CD14-positive monocyte (primary cell): ENCODE results near the gene DMRTA2. TPM values are rescaled to one million over a fixed set of nuclear protein-coding genes. Genes with fewer than 3 reads are reported as not detected.

Experiments
- DNase-seq, 3 donors: peaks; one replicate each; pipeline ENCODE4 v3.0.0-alpha.2; 2011 to 2022
- H2AFZ ChIP-seq: 2 replicates; pipeline ENCODE4 v1.6.0; 2012; ENCODE audit warnings: mild to moderate bottlenecking, low read depth, low read length, inconsistent platforms; ENCODE audit not compliant: insufficient read depth, poor library complexity, severe bottlenecking
- H3K27ac ChIP-seq, 2 donors: 1 replicate in 1 of 2; 2 replicates in 1 of 2; pipeline ENCODE4 v1.5.1; 2012 to 2013; ENCODE audit warnings: low read length in 2 of 2, control low read depth in 1 of 2, inconsistent platforms in 1 of 2, low read depth in 1 of 2, mild to moderate bottlenecking in 1 of 2
- H3K27me3 ChIP-seq, 2 donors: one replicate each; pipeline versions ENCODE4 v1.6.0 to v1.6.1; 2011 to 2013; ENCODE audit warnings: low read length in 2 of 2; ENCODE audit not compliant: control insufficient read depth in 2 of 2, insufficient read depth in 2 of 2
- H3K36me3 ChIP-seq, 2 donors: replicated peaks in 1 of 2; 1 replicate in 1 of 2; 2 replicates in 1 of 2; pipeline versions ENCODE4 v1.5.1 to v1.6.1; 2012 to 2013; ENCODE audit warnings: low read length in 2 of 2, control low read depth in 1 of 2, inconsistent platforms in 1 of 2, mild to moderate bottlenecking in 1 of 2; ENCODE audit not compliant: insufficient read depth in 2 of 2, control insufficient read depth in 1 of 2
- H3K4me1 ChIP-seq, 2 donors: 1 replicate in 1 of 2; 2 replicates in 1 of 2; pipeline versions ENCODE4 v1.5.1 to v1.6.1; 2012 to 2013; ENCODE audit warnings: low read length in 2 of 2, control low read depth in 1 of 2, inconsistent platforms in 1 of 2, mild to moderate bottlenecking in 1 of 2, moderate library complexity in 1 of 2; ENCODE audit not compliant: insufficient read depth in 2 of 2, control insufficient read depth in 1 of 2
- H3K4me2 ChIP-seq: replicated peaks from 2 replicates; pipeline ENCODE3; 2012; ENCODE audit warnings: low read length, moderate library complexity, mild to moderate bottlenecking; ENCODE audit not compliant: poor library complexity, severe bottlenecking; ENCODE audit errors: extremely low read depth
- H3K4me3 ChIP-seq, 3 experiments: fragments of 200-600 bp in 1 of 3; sonication (generic) in 1 of 3; replicated peaks in 1 of 3; 1 replicate in 2 of 3; 2 replicates in 1 of 3; pipeline ENCODE4 v1.5.1; 2011 to 2013; ENCODE audit warnings: low read length in 3 of 3, mild to moderate bottlenecking in 3 of 3, control low read depth in 2 of 3, low read depth in 2 of 3, inconsistent platforms in 1 of 3, moderate library complexity in 1 of 3
- H3K79me2 ChIP-seq: 2 replicates; pipeline ENCODE4 v1.6.0; 2012; ENCODE audit warnings: mild to moderate bottlenecking, control low read depth, inconsistent platforms, low read length, moderate library complexity; ENCODE audit not compliant: insufficient read depth
- H3K9ac ChIP-seq: 2 replicates; pipeline ENCODE4 v1.6.0; 2017; ENCODE audit warnings: low read length, mild to moderate bottlenecking; ENCODE audit not compliant: insufficient read depth, poor library complexity, severe bottlenecking
- H3K9me3 ChIP-seq, 2 donors: replicated peaks in 1 of 2; 1 replicate in 1 of 2; 2 replicates in 1 of 2; pipeline versions ENCODE4 v1.5.1 to v1.6.1; 2012 to 2013; ENCODE audit warnings: low read length in 2 of 2, control low read depth in 1 of 2; ENCODE audit not compliant: control insufficient read depth in 1 of 2, insufficient read depth in 1 of 2
- H4K20me1 ChIP-seq: 2 replicates; pipeline ENCODE4 v1.6.0; 2012; ENCODE audit warnings: mild to moderate bottlenecking, low read length, control low read depth, moderate library complexity; ENCODE audit not compliant: insufficient read depth
- H3K27ac Mint-ChIP-seq, 7 donors: one replicate each; pipeline ENCODE4 v1.8.0; 2020; ENCODE audit warnings: mild to moderate bottlenecking in 7 of 7, mixed read lengths in 7 of 7, moderate library complexity in 6 of 7, inconsistent platforms in 2 of 7
- H3K27me3 Mint-ChIP-seq, 3 donors: one replicate each; pipeline ENCODE4 v1.8.0; 2021 to 2022; ENCODE audit warnings: low read depth in 3 of 3, mild to moderate bottlenecking in 3 of 3, mixed read lengths in 3 of 3, moderate library complexity in 3 of 3, inconsistent platforms in 1 of 3
- H3K36me3 Mint-ChIP-seq, 2 donors: one replicate each; pipeline ENCODE4 v1.8.0; 2020; ENCODE audit warnings: mixed read lengths in 2 of 2, inconsistent platforms in 1 of 2, mild to moderate bottlenecking in 1 of 2
- H3K4me1 Mint-ChIP-seq: one replicate; pipeline ENCODE4 v1.8.0; 2020; ENCODE audit warnings: mild to moderate bottlenecking, mixed read lengths
- H3K4me3 Mint-ChIP-seq, 2 donors: one replicate each; pipeline ENCODE4 v1.8.0; 2020; ENCODE audit warnings: mild to moderate bottlenecking in 2 of 2, mixed read lengths in 2 of 2, moderate library complexity in 1 of 2
- H3K9me3 Mint-ChIP-seq, 7 donors: one replicate each; pipeline ENCODE4 v1.8.0; 2020 to 2022; ENCODE audit warnings: mixed read lengths in 7 of 7, mild to moderate bottlenecking in 6 of 7, moderate library complexity in 6 of 7, inconsistent platforms in 2 of 7
- WGBS: methylation state at CpG from one replicate; pipeline ENCODE4 v1.1.5; 2013; ENCODE audit warnings: missing lambda C conversion rate; ENCODE audit not compliant: insufficient coverage; 5-methylcytosine and 5-hydroxymethylcytosine counted together
- intact Hi-C, 2 donors: fragments of 100-400 bp; cut with micrococcal nuclease; formaldehyde crosslinking; loops; one replicate each; pipeline versions ENCODE4 v1.15.0 to v1.15.1; 2023
- polyA plus RNA-seq, 3 donors: library from polyadenylated mRNA; depleted of rRNA in 1 of 3; unstranded in 2 of 3; stranded (reverse) in 1 of 3; fragments of 300-500 nt in 2 of 3; fragments of >200 nt in 1 of 3; fragmentation: Illumina TruSeq in 2 of 3; gene quantifications; 1 replicate in 2 of 3; 2 replicates in 1 of 3; pipeline ENCODE4 v1.2.3, GENCODE V29; 2012 to 2021
- TF ChIP-seq, protein P1 (sequence below): fragments of 200-600 bp; IDR thresholded peaks from one replicate; pipeline ENCODE4 v1.8.0; 2022; ENCODE audit warnings: antibody characterized with exemption, mild to moderate bottlenecking

Gene DMRTA2
- polyA plus RNA-seq, 3 donors: not detected

GRCh38 chr1:50447961-50448360 lies 24.7 kb upstream of the DMRTA2 start:
- Mint-ChIP-seq H3K4me1 (no peaks in the 10 kb centered on the region), H3K36me3 (peaks cover 21 to 23% of the 10 kb centered on the region in 2 donors), H3K4me3 (no peak overlapping the region)

GRCh38 chr1:50441183-50441582 lies 17.9 kb upstream of the DMRTA2 start:
- no peaks in the 10 kb centered on the region for H3K4me1 Mint-ChIP-seq
- Histone ChIP-seq H3K9me3 (no peaks in the 10 kb centered on the region), H3K4me3 (no peak overlapping the region), H3K27me3 (no peaks in the 10 kb centered on the region), H3K27ac (no peak overlapping the region), H4K20me1 (no peaks in the 10 kb centered on the region), H2AFZ (no peak overlapping the region), H3K79me2 (no peaks in the 10 kb centered on the region), H3K36me3 (peaks cover 21 to 46% of the 10 kb centered on the region in 2 donors), H3K4me1 (no peaks in the 10 kb centered on the region), H3K9ac (no peak overlapping the region), H3K4me2 (no peak overlapping the region)
- DNase-seq: no peak
- intact Hi-C loops: no loop called here
- TF ChIP-seq, protein P1, sequence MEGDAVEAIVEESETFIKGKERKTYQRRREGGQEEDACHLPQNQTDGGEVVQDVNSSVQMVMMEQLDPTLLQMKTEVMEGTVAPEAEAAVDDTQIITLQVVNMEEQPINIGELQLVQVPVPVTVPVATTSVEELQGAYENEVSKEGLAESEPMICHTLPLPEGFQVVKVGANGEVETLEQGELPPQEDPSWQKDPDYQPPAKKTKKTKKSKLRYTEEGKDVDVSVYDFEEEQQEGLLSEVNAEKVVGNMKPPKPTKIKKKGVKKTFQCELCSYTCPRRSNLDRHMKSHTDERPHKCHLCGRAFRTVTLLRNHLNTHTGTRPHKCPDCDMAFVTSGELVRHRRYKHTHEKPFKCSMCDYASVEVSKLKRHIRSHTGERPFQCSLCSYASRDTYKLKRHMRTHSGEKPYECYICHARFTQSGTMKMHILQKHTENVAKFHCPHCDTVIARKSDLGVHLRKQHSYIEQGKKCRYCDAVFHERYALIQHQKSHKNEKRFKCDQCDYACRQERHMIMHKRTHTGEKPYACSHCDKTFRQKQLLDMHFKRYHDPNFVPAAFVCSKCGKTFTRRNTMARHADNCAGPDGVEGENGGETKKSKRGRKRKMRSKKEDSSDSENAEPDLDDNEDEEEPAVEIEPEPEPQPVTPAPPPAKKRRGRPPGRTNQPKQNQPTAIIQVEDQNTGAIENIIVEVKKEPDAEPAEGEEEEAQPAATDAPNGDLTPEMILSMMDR: no peak
- peaks cover 57% of the 10 kb centered on the region in 2 donors for H3K36me3 Mint-ChIP-seq
- H3K4me3 Mint-ChIP-seq: no peak overlapping the region
- no peaks in the 10 kb centered on the region for H3K9me3 Mint-ChIP-seq
- H3K27me3 Mint-ChIP-seq: no peaks in the 10 kb centered on the region
- 100% methylated on average over 2 of the region's 6 CpGs for WGBS
- H3K27ac Mint-ChIP-seq: no peak overlapping the region

More at GRCh38 chr1:50447961-50448360, 24.7 kb upstream of the DMRTA2 start:
- Mint-ChIP-seq H3K9me3 (no peaks in the 10 kb centered on the region), H3K27ac (no peak overlapping the region), H3K27me3 (peaks cover 0 to 1% (median 0%) of the 10 kb centered on the region in 3 donors)
- H3K4me3 ChIP-seq: no peak overlapping the region
- no CpG with 5 or more reads among the region's 1 CpG for WGBS
- no peak overlapping the region for H3K4me2 ChIP-seq
- H2AFZ ChIP-seq: no peak overlapping the region
- H3K27ac ChIP-seq: no peak overlapping the region
- peaks cover 0 to 13% of the 10 kb centered on the region in 2 donors for H3K36me3 ChIP-seq
- no peaks in the 10 kb centered on the region for H3K27me3 ChIP-seq
- TF ChIP-seq, protein P1: no peak
- H3K79me2 ChIP-seq: no peaks in the 10 kb centered on the region
- no peak overlapping the region for H3K9ac ChIP-seq
- no peak for DNase-seq
- intact Hi-C loops: no loop called here
- H3K4me1 ChIP-seq: no peaks in the 10 kb centered on the region
- no peaks in the 10 kb centered on the region for H4K20me1 ChIP-seq
- H3K9me3 ChIP-seq: no peaks in the 10 kb centered on the region
